ENCODE measurements around the gene AGXT2. TPM values are rescaled to one million over a fixed set of nuclear protein-coding genes. Genes with fewer than 3 reads are reported as not detected.

The AGXT2 gene
- total RNA-seq, 1 experiment from 2014 or later: not detected

DNA sequence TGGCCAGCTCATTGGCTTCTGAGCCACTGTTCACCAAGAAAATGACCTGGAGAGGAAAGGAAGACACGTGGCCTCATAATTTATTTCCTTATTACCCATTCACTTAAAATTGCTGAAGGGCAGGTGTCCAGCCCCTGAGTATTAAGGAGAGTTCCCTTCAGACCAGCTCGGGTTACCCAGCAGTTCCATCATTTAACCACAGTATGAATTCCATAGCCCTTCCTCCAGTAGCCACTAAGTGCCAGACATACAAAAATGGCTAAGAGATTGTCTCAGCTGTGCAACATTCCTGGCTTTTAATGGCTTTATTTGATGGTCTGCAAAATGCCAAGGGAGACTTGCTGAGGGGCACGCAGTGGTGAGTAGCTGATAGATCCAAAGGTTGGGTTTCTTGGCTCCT, 12.5 kb downstream of the AGXT2 start:
- Histone ChIP-seq H3K27me3 (ENCODE audit: low read length) (peaks cover 84% of the 10 kb centered on the region), H3K9me3 (ENCODE audit: low read length) (no peaks in the 10 kb centered on the region), H3K27ac (ENCODE audit: low read length) (no peak overlapping the region), H3K9ac (ENCODE audit: low read length) (no peak overlapping the region), H3K9me2 (replicated peaks; ENCODE audit: low read length) (no peaks in the 10 kb centered on the region), H3K4me1 (ENCODE audit: insufficient read depth, low read length) (no peaks in the 10 kb centered on the region), H3F3A (ENCODE audit: low read length, unreplicated experiment) (no peaks in the 10 kb centered on the region), H2AFZ (ENCODE audit: low read length) (no peak overlapping the region), H3K4me2 (ENCODE audit: low read length) (no peak overlapping the region), H3K4me3 (ENCODE audit: low read length) (no peak overlapping the region), H3K36me3 (ENCODE audit: low read depth, low read length) (no peaks in the 10 kb centered on the region), H4K20me1 (ENCODE audit: low read length) (no peaks in the 10 kb centered on the region), H3K79me2 (ENCODE audit: low read length) (no peaks in the 10 kb centered on the region)
- TF ChIP-seq EZH2 (IDR thresholded peaks at IDR 0.05; ENCODE audit: low read length, unreplicated experiment) (no peak), EZH2phosphoT487 (IDR thresholded peaks at IDR 0.05; ENCODE audit: borderline replicate concordance, low read length) (no peak)
- TF ChIP-seq, protein P1, sequence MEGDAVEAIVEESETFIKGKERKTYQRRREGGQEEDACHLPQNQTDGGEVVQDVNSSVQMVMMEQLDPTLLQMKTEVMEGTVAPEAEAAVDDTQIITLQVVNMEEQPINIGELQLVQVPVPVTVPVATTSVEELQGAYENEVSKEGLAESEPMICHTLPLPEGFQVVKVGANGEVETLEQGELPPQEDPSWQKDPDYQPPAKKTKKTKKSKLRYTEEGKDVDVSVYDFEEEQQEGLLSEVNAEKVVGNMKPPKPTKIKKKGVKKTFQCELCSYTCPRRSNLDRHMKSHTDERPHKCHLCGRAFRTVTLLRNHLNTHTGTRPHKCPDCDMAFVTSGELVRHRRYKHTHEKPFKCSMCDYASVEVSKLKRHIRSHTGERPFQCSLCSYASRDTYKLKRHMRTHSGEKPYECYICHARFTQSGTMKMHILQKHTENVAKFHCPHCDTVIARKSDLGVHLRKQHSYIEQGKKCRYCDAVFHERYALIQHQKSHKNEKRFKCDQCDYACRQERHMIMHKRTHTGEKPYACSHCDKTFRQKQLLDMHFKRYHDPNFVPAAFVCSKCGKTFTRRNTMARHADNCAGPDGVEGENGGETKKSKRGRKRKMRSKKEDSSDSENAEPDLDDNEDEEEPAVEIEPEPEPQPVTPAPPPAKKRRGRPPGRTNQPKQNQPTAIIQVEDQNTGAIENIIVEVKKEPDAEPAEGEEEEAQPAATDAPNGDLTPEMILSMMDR (conservative IDR thresholded peaks at IDR 0.05; ENCODE audit: low read depth, low read length): no peak
- intact Hi-C loops (cut with micrococcal nuclease): no loop called here
- DNase-seq (no peak), ATAC-seq (no peak)
- ChIA-PET POLR2A (ENCODE audit: unreplicated experiment) (no interaction called here), CTCF (no interaction called here)
- no TSS peak for BruUV-seq (replicated peaks)

DNA sequence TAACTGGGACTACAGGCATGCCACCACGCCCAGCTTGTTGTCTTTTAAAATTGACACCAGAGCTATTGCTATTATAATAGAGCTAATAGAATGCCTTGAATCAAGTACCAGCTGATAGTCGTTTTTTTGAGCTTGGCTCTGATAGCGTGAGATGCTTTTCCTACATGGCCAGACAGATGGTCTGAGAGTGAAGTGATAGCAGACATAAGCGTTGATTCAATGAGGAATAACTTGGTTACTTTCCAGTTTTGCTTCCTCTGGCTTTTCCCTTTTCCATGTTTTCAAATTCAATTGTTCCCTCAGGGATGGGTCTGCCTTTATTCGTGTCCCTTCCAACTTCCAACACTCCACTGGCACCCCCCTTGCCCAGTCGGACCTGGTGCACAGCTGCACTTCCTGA, 15.4 kb downstream of the AGXT2 start:
- no peak overlapping the region for H3K27ac ChIP-seq (ENCODE audit: low read length)
- no peaks in the 10 kb centered on the region for H4K20me1 ChIP-seq (ENCODE audit: low read length)
- no peak overlapping the region for H3K4me3 ChIP-seq (ENCODE audit: low read length)
- H3K36me3 ChIP-seq (ENCODE audit: low read depth, low read length): no peaks in the 10 kb centered on the region
- no peak overlapping the region for H3K4me2 ChIP-seq (ENCODE audit: low read length)
- H3K9ac ChIP-seq (ENCODE audit: low read length): no peak overlapping the region
- intact Hi-C loops (cut with micrococcal nuclease): no loop called here
- H3F3A ChIP-seq (ENCODE audit: low read length, unreplicated experiment): no peaks in the 10 kb centered on the region
- TF ChIP-seq EZH2 (IDR thresholded peaks at IDR 0.05; ENCODE audit: low read length, unreplicated experiment) (no peak), EZH2phosphoT487 (IDR thresholded peaks at IDR 0.05; ENCODE audit: borderline replicate concordance, low read length) (no peak)
- TF ChIP-seq, protein P1 (conservative IDR thresholded peaks at IDR 0.05; ENCODE audit: low read depth, low read length): no peak
- H3K27me3 ChIP-seq (ENCODE audit: low read length): peaks cover 76% of the 10 kb centered on the region
- H3K4me1 ChIP-seq (ENCODE audit: insufficient read depth, low read length): no peaks in the 10 kb centered on the region
- DNase-seq: no peak
- ATAC-seq: no peak
- H3K9me2 ChIP-seq (replicated peaks; ENCODE audit: low read length): no peaks in the 10 kb centered on the region
- CTCF ChIA-PET: no interaction called here
- H3K9me3 ChIP-seq (ENCODE audit: low read length): no peaks in the 10 kb centered on the region
- POLR2A ChIA-PET (ENCODE audit: unreplicated experiment): no interaction called here
- BruUV-seq (replicated peaks): no TSS peak
- no peak overlapping the region for H2AFZ ChIP-seq (ENCODE audit: low read length)
- H3K79me2 ChIP-seq (ENCODE audit: low read length): no peaks in the 10 kb centered on the region

DNA sequence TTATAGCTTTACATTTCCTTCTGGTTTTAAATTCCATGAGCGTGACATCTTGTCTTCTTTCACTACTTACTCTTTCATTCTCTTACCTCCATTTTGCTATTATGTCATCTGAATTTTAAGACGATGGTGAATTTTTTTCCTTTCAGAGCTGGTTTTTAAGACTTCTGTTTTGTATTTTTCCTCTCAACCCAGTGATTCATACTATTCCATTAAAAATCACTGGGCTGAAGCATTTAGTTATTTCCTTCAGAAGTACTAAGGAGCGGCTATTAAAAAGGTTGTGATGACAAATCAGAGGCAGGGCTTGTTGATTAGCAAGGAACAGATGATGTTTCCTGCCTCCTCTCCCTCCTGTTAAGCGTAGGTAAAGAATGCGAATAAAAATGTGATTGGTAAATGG, 16.5 kb downstream of the AGXT2 start:
- DNase-seq (no peak), ATAC-seq (no peak)
- no TSS peak for BruUV-seq (replicated peaks)
- Histone ChIP-seq H3K27ac (ENCODE audit: low read length) (no peak overlapping the region), H3K27me3 (ENCODE audit: low read length) (peaks cover 77% of the 10 kb centered on the region), H3K4me3 (ENCODE audit: low read length) (no peak overlapping the region), H3K4me2 (ENCODE audit: low read length) (no peak overlapping the region), H4K20me1 (ENCODE audit: low read length) (no peaks in the 10 kb centered on the region), H3K9me2 (replicated peaks; ENCODE audit: low read length) (no peaks in the 10 kb centered on the region), H3K79me2 (ENCODE audit: low read length) (no peaks in the 10 kb centered on the region), H3K9ac (ENCODE audit: low read length) (no peak overlapping the region), H3K36me3 (ENCODE audit: low read depth, low read length) (no peaks in the 10 kb centered on the region), H3K4me1 (ENCODE audit: insufficient read depth, low read length) (no peaks in the 10 kb centered on the region), H2AFZ (ENCODE audit: low read length) (no peak overlapping the region), H3K9me3 (ENCODE audit: low read length) (no peaks in the 10 kb centered on the region), H3F3A (ENCODE audit: low read length, unreplicated experiment) (no peaks in the 10 kb centered on the region)
- intact Hi-C loops (cut with micrococcal nuclease): no loop called here
- CTCF ChIA-PET: no interaction called here
- TF ChIP-seq EZH2 (IDR thresholded peaks at IDR 0.05; ENCODE audit: low read length, unreplicated experiment) (no peak), EZH2phosphoT487 (IDR thresholded peaks at IDR 0.05; ENCODE audit: borderline replicate concordance, low read length) (no peak)
- TF ChIP-seq, protein P1 (conservative IDR thresholded peaks at IDR 0.05; ENCODE audit: low read depth, low read length): no peak
- POLR2A ChIA-PET (ENCODE audit: unreplicated experiment): no interaction called here
